ENCODE data around the gene ANKRD39.
"Not testable (repeated sequence)": the region's sequence is repeated elsewhere in the genome, so short reads cannot be mapped to it uniquely, and the experiment has no call there.

The ANKRD39 gene

DNA sequence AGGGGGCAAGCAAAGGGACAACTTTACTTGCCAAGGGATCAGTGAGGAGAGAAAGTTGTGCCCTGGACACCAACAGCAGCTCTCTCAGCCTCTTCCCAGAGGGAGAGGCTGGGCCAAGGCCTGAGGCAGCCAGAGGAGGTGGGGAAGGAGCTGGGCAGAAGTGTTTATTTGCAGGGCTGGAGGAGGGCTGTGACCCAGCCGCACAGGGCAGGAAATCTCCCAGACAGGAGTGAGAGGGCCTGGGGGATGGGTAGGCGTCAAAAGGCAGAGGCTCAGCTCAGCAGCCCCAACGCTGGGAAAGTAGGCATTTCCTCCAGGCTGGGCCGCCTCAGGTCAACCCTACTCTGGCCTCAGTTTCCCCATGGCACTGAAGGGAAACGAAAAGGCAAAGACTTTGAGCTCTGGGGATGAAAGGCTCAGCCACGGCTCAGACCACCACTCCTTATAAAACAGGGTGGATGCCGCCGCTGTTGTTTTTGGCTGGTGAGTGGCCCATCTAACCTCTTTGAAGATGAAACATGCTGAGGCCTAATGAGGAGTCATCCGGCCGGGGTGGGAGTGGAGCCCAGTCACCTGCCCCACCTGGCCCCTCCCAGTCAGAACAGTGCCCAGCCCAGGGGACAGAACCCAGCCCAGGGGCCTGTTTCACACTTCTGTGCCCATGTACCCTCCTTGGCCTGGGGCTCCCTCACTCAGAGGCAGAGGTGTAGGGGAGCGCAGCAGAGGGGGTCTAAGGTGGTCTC, 33.9 kb upstream of the ANKRD39 start:
- DNase-seq (no peak), ATAC-seq (no peak)
- Mint-ChIP-seq H3K9me3 (no peaks in the 10 kb centered on the region), H3K4me3 (no peak overlapping the region), H3K27me3 (no peaks in the 10 kb centered on the region), H3K4me1 (peaks cover 47% of the 10 kb centered on the region), H3K27ac (peak overlapping the region; percentile 1 to 35)

DNA sequence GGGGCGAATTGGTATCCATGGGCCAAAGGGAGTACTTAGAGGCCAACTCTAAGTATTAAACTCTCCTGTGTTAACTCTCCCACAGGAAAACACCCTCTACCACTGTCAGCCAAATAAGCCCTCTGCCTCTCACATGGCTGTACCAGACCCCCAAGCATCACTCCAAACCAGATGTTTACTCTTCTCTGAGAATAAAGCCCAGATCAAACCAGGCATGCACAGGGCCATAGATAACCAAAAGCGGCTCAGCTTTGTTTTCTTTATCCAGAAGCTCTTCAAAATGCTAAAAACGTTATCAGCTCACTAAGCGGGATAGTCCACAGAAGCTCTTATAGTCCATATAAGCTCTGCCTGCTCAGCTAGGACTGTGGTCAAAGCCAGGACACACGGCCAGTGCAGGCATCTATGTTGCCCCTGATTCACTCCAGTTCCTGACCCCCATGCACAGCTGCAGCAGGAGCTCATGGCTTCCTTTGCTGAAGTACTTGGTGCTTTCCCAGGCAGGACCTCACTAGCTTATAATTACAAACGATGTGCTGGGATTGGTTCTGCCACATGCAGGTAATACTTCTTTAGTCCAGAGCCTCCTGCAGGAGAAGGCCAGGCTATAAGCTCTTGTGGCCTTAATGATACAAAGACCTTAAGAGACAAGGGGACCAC, 33.0 kb upstream of the ANKRD39 start:
- Mint-ChIP-seq H3K27me3 (no peaks in the 10 kb centered on the region), H3K4me1 (peaks cover 39% of the 10 kb centered on the region), H3K27ac (peak overlapping the region in 1 of 2 donors; percentile 1), H3K9me3 (no peaks in the 10 kb centered on the region), H3K4me3 (no peak overlapping the region)
- DNase-seq = no peak
- no peak for ATAC-seq

DNA sequence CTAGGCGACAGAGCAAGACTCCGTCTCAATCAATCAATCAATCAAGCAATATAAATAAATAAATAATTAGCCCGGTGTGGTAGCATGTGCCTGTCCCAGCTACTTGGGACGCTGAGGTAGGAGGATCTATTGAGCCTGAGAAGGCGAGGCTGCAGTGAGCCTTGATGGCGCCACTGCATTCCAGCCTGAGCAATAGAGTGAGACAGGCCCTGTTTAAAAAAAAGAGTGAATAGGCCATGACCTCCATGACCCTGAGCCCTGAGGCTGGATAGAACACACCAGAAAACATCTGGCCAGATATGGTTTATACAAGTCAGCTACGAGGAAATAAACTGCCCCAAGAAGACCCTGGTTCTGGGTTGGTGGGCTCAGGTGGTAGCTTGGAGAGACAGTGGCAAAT, 32.4 kb upstream of the ANKRD39 start:
- no peaks in the 10 kb centered on the region for H3K27me3 Mint-ChIP-seq
- no peak overlapping the region for H3K27ac Mint-ChIP-seq
- ATAC-seq = no peak
- no peak overlapping the region for H3K4me3 Mint-ChIP-seq
- H3K9me3 Mint-ChIP-seq = no peaks in the 10 kb centered on the region
- H3K4me1 Mint-ChIP-seq = peaks cover 33% of the 10 kb centered on the region
- DNase-seq = no peak

DNA sequence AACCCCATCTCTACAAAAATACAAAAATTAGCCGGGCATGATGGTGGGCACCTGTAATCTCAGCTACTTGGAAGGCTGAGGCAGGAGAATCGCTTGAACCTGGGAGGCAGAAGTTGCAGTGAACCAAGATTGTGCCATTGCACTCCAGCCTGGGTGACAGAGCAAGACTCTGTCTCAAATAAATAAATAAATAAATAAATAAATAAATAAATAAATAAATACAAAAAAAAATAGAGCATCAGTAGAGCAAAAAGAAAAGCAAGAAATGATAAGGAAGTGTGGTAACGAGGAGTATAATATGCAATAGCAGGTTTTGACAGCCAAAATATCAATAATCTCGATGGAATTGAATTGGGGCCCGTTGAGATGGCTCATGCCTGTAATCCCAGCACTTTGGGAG, 31.7 kb upstream of the ANKRD39 start:
- H3K27ac Mint-ChIP-seq, H3K9me3 Mint-ChIP-seq, H3K4me3 Mint-ChIP-seq: not testable (repeated sequence)

DNA sequence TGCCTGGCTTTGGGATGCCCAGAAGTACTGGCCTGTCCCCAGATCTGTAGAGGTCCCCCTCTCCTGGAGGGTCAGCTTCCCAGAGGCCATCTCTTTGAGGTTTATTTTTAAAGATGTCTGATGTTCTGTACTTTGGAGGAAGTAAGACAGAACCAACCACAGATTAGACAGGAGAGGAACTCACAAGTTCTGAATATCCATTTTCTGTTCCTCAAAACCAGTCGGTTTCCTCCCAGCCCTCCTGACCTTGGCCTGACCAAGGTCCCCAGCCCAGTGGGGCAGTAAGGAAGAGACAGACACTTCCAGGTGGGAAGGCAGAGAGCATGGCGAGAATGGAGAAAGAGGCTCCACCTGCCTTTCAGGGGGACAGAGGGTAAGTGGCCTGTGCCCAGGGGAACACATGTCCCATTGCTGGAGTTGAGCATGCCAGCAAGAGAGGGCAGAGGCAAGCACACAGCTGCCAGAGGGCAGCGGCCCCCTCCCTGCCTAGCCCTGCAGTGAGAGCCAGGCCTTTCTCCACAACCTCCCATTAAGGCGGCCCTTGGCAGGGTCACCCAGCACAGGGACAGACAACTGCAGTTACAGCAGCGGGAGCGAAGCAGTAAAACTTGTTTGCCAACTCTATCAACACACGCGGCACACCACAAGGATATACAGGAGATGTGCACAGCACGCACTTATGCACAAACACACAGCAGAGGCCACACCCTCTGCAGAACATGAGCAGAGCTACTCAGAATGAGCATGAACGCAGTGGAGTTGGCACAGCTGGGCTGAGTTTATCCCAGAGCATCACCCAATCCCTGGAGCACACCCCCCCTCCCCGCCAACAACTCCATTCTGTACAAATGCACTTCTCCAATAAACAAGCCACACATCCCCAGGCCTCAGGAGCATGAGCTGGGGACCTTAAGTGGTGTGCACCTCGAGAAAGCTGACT, 30.5 kb upstream of the ANKRD39 start:
- Mint-ChIP-seq H3K27ac (peak overlapping the region; percentile 54 to 74), H3K27me3 (no peaks in the 10 kb centered on the region), H3K4me1 (peaks cover 28% of the 10 kb centered on the region), H3K4me3 (no peak overlapping the region), H3K9me3 (no peaks in the 10 kb centered on the region)
- no peak for DNase-seq
- ATAC-seq = peak; percentile 19

More for the DNA sequence above, 31.7 kb upstream of the ANKRD39 start:
- not testable (repeated sequence) for H3K27me3 Mint-ChIP-seq, DNase-seq, ATAC-seq
- peaks cover 28% of the 10 kb centered on the region for H3K4me1 Mint-ChIP-seq

DNA sequence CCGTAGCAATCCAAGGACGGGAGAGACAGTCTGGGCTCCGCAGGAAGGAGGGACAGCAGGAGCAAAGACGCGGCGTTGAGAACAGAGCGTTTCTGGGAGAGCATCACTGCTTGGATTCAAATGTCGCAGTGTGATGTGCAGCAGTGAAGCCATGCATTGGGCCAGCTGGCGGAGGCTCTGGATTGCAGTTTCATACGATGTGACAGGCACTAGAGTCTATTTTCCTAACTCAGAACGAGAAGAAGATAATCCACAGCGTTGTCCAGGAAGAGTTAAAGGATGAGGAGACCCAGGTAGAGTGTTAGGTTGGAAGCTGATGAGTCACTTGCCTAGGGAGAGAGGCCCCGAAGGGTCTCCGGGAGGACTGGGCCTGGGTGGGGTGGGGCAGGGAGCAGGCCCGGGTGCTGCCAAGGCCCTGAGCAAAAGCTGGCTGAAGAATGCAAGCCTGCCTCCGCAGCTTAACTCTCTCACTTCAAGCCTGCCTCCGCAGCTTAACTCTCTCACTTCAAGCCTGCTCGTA, 29.7 kb upstream of the ANKRD39 start:
- H3K27ac Mint-ChIP-seq = peak overlapping the region in 1 of 2 donors; percentile 17
- no peak for ATAC-seq

DNA sequence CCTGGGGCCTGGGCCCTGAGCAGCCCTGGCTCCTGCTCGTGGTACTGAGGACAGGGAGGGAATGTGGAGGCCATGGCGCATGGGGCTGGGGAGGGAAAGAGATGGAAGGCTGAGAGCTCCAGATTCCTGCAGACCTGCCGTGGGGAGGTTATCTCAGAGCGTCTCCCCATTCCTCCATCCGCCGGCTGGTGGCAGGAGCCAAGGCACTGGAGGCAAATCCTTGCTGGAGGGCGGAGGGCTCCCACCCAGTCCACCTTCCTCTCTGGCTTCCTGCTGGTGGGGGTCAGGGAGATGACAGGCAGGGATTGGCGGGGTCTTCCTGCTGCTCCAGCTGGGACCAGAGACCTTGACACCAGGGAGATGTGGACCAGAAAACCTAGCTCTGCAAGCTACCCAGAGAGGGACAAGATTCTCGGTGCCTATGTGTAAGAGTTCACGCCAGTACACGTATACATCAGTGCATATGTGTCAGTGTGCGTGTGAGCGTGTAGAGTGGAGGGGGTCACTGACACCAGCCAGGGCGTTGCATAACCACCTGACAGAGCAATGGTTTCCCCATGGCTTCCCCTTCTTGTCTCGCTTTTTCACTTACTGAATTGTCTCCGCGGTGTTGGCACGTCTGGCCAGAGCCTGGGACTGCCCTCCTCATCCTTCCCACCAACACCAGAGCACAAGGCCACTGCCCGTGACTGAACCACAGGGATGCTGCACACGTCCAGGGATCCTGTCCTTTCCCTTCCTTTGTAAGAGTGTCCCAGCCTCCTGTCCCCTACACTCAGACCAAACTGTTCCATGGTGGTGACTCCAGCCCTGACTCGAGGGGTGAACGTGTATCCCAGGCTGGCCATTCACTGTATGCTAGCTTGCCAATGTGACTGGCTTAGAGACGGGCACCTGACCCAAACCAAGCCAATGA, 27.9 kb upstream of the ANKRD39 start:
- ATAC-seq = no peak
- H3K4me3 Mint-ChIP-seq = no peak overlapping the region
- H3K27ac Mint-ChIP-seq = peak overlapping the region in 1 of 2 donors; percentile 51
- no peaks in the 10 kb centered on the region for H3K9me3 Mint-ChIP-seq
- no peaks in the 10 kb centered on the region for H3K27me3 Mint-ChIP-seq
- DNase-seq = no peak
- peaks cover 8% of the 10 kb centered on the region for H3K4me1 Mint-ChIP-seq

More for the DNA sequence above, 29.7 kb upstream of the ANKRD39 start:
- Mint-ChIP-seq H3K27me3 (no peaks in the 10 kb centered on the region), H3K4me1 (peaks cover 22% of the 10 kb centered on the region), H3K9me3 (no peaks in the 10 kb centered on the region), H3K4me3 (no peak overlapping the region)
- no peak for DNase-seq

DNA sequence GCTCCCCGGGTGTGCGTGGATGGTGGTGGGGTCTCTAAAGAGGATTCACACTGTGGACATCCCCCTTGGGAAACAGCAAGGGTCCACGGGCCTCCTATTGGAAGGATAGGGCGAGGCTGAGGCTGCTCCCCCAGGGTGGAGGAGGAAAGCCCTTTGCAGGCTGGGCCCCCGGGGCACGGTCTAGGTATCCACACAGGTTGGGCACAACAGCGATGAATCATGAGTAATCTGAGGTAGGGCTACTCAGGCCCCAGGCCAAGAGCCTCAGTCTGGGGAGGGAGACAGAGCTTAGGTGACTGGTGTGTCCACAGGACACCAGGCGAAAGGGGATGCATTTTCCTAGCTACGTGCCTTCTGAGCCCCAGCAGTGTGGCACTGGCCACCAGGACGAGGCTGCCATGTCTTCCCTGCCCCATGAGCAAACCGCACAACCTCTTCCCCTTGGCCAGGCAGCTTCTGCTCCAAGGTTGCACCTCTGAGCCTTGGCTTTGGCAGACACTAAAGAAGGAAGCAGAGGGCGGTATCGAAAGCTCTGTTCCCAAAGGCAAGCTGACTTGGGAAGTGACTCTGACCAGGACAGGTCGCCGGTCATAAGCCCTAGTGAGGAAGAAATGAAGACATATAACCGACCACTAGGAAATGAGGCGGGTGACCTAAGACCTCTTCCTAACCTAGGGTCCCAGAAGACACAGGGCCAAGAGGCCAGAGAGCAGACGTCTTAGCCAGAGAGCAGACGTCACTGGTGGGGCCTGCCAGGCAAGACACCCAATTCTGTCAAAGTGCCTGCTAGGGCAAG, 26.7 kb upstream of the ANKRD39 start:
- Mint-ChIP-seq H3K27me3 (no peaks in the 10 kb centered on the region), H3K27ac (no peak overlapping the region), H3K4me3 (no peak overlapping the region), H3K4me1 (peaks cover 8% of the 10 kb centered on the region), H3K9me3 (no peaks in the 10 kb centered on the region)
- no peak for ATAC-seq
- no peak for DNase-seq

DNA sequence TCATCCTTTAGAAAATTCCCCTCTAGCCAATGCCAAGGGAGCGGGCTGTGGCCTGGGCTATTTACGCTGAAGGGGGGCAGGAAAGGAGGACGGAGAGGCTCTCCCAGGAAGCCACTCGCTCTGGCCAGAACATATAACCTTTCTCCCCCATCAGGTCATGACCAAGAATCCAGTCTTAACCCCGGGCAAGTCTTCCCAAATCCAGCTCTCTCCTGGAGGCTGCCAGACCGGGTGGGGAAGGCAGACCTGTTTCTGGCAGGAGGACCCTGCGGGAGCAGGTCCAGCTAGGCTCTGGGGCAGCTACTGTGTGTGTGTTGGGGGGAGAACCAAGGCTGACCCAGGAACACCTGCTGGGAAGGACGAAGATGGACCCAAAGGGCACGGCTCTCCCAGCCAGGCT, 25.5 kb upstream of the ANKRD39 start:
- Mint-ChIP-seq H3K27me3 (no peaks in the 10 kb centered on the region), H3K4me3 (no peak overlapping the region), H3K9me3 (no peaks in the 10 kb centered on the region)

DNA sequence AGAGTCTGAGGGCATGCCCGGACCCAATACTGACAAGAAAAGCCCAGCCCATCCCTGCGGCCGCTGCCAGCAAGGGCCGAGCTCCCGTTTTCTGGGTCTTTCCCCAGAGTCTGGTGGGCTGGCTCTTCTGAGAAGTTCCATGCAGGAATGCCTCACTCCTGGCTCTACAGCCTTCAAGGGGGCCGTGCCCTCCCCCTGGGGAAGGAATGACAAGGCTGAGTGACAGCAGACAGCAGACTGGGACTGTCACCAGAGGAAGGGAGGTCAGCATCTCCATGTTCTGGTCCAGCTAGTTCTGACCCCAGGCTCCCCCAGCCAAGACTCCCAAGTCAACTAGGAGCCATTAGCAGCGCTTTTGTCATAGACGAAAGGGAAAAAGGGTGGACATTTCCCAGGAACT, 25.1 kb upstream of the ANKRD39 start:
- H3K27ac Mint-ChIP-seq = no peak overlapping the region
- DNase-seq (no peak), ATAC-seq (no peak)
- H3K4me3 Mint-ChIP-seq = no peak overlapping the region
- no peaks in the 10 kb centered on the region for H3K27me3 Mint-ChIP-seq
- peaks cover under 1% of the 10 kb centered on the region for H3K4me1 Mint-ChIP-seq
- no peaks in the 10 kb centered on the region for H3K9me3 Mint-ChIP-seq

More for the DNA sequence above, 25.5 kb upstream of the ANKRD39 start:
- peak overlapping the region in 1 of 2 donors; percentile 78 for H3K27ac Mint-ChIP-seq
- no peak for DNase-seq
- peaks cover 5% of the 10 kb centered on the region for H3K4me1 Mint-ChIP-seq
- ATAC-seq = no peak

DNA sequence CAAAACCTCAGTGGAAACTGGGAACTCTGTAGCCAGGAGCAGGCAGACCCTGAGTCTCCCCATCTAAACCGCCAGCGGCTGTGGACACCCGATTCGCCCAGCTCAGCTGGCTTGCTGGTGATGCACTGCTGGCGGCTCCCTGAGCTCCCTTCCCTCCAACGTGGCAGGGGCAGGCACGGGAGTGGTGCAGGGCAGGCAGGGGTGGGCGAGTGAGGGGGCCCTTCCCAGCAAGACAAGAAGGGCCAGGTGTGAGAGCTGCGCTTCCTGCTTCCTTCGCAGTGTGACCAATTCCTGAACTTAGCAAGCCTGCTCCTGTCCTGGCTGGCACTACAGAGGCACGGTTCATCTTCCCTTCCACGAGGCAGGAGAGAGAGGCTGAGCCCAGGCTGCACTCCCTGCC, 24.4 kb upstream of the ANKRD39 start:
- Mint-ChIP-seq H3K27ac (no peak overlapping the region), H3K4me3 (no peak overlapping the region), H3K4me1 (no peaks in the 10 kb centered on the region), H3K27me3 (no peaks in the 10 kb centered on the region), H3K9me3 (no peaks in the 10 kb centered on the region)
- DNase-seq (no peak), ATAC-seq (no peak)

DNA sequence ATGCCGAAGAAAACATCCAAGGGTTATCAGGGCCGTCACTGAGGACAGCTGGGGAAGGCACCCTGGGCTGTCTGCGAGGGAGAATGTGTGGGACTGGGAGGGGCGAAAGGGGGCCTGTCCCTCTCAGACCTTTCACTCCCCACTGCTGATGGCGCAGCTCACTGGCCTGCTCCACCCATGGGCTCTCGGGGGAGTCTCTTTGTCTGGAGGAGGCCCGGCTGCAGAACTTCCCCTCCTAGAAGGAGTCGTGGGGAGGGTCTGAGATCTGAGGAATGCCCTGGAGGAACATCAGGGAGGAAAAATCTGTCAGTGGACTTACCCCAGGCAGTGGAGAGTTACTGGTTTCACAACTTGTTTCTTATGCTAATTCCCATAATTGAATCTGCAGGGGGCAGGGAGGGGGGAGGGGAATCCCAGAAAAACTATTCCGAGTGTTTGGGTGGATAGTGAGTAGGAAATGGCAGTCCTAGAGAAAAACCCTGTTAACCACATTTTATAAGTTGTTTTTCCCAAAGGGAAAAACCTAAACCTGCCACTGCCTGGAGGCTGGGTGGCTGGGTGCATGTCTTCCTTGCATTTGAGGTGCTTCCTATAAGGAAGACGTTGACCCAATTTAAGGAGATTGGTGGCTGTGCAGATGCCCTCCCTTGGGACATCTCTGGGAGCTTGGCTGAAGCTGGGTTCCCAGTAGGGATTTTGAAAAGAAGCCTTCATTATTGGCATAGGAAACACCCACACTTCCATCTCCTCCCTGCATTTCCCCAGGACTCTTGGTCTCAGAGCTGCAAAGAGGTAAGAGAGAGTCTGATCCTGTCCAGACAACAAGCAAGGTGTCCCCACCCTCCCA, 23.8 kb upstream of the ANKRD39 start:
- no peaks in the 10 kb centered on the region for H3K27me3 Mint-ChIP-seq
- no peaks in the 10 kb centered on the region for H3K9me3 Mint-ChIP-seq
- H3K4me3 Mint-ChIP-seq = no peak overlapping the region
- H3K4me1 Mint-ChIP-seq = no peaks in the 10 kb centered on the region
- ATAC-seq = no peak
- DNase-seq = no peak
- no peak overlapping the region for H3K27ac Mint-ChIP-seq

DNA sequence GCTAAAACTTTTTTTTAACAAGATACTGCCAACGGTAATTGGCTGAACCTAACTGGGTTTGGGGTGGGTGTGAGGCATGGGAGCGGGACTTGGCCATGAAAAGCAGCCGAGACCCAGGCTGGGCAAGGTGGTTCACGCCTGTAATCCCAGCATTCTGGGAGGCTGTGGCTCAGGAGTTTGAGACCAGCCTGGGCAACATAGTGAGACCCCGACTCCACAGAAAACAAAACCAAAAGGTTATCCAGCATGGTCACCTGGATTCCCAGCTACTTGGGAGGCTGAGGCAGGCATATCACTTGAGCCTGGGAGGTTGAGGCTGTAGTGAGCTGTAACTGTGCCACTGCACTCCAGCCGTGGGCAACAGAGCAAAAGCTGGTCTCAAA, 23.1 kb upstream of the ANKRD39 start:
- Mint-ChIP-seq H3K4me1 (peaks cover 1% of the 10 kb centered on the region), H3K27me3 (no peaks in the 10 kb centered on the region), H3K27ac (no peak overlapping the region), H3K4me3 (no peak overlapping the region), H3K9me3 (no peaks in the 10 kb centered on the region)
- no peak for ATAC-seq
- DNase-seq = no peak
